ENCODE data around the gene NUFIP1. TPM values are rescaled to one million over a fixed set of nuclear protein-coding genes. Genes with fewer than 3 reads are reported as not detected.
"Not testable (repeated sequence)": the region's sequence is repeated elsewhere in the genome, so short reads cannot be mapped to it uniquely, and the experiment has no call there.

NUFIP1 gene
- total RNA-seq, 1 experiment from 2014 or later, result 12.2 TPM

DNA sequence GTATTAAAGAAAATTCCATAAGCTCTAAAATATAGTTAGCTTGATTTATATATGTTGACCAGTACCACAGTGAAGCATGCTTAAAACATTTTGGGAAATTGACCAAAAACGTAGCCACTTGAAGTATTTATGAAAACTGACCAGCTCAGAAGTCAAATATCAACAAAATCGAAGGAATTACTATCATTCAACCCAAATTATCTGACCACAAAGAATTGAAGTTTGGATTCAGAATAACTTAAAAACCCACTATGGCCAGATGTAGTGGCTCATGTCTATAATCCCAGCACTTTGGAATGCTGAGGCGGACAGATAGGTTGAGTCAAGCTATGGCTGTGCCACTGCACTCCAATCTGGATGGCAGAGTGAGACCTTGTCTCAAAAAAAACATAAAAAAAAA lies 32.0 kb upstream of the NUFIP1 start:
- ATAC-seq, result no peak
- Histone ChIP-seq H3K36me3 (ENCODE audit: control insufficient read depth in 1 of 2, insufficient read depth in 2 of 2, low read length in 2 of 2) (peaks cover 3 to 11% of the 10 kb centered on the region in 2 experiments; a peak in 3 of 4 replicates), H3K4me2 (ENCODE audit: low read length) (no peak overlapping the region), H3K9me2 (ENCODE audit: insufficient read depth) (no peaks in the 10 kb centered on the region), H2AFZ (ENCODE audit: low read depth, low read length, poor library complexity, severe bottlenecking) (no peak overlapping the region), H3K4me3 (replicated peaks in 1 of 2; ENCODE audit: low read depth in 1 of 2, low read length in 2 of 2) (no peak overlapping the region), H3K27me3 (ENCODE audit: insufficient read depth, low read length) (no peaks in the 10 kb centered on the region), H3K4me1 (ENCODE audit: control insufficient read depth in 1 of 2, insufficient read depth in 2 of 2, low read length in 2 of 2) (no peaks in the 10 kb centered on the region), H3K27ac (ENCODE audit: low read depth, low read length) (no peak overlapping the region), H4K20me1 (ENCODE audit: insufficient read depth) (no peaks in the 10 kb centered on the region), H3K79me2 (ENCODE audit: insufficient read depth, low read length) (no peaks in the 10 kb centered on the region), H3K9ac (ENCODE audit: low read length) (no peak overlapping the region), H3K9me3 (ENCODE audit: control insufficient read depth in 1 of 2, insufficient read depth in 1 of 2, low read depth in 1 of 2, low read length in 2 of 2) (no peaks in the 10 kb centered on the region)
- no peak for DNase-seq (ENCODE audit: low read depth, low spot score)
- ChIA-PET RAD21 (ENCODE audit: low non-redundant PET in 1 of 2, low total read pairs in 2 of 2, uncharacterized antibody in 2 of 2, unreplicated experiment in 2 of 2) (no interaction called here), CTCF (interaction anchor here (0.8 kb wide), 1 partner anchor 26 kb away, joined by 3 read pairs; no protein-coding TSS in a partner anchor), POLR2A (interaction anchor here (1.0 kb wide), 1 partner anchor 320 kb away, joined by 4 read pairs; the partner anchor contains the start of gene TPT1)
- intact Hi-C loops (cut with micrococcal nuclease), result no loop called here
- BruUV-seq (replicated peaks), result no TSS peak
- no peak for TF ChIP-seq SRF (IDR thresholded peaks at IDR 0.05; ENCODE audit: low read depth)
- TF ChIP-seq EZH2phosphoT487 (IDR thresholded peaks at IDR 0.05; ENCODE audit: borderline replicate concordance), result no peak
- TF ChIP-seq ZFX (IDR thresholded peaks at IDR 0.05), result no peak
- no peak for TF ChIP-seq POLR2A (IDR thresholded peaks at IDR 0.05; ENCODE audit: borderline replicate concordance, extremely low read depth, insufficient read depth, insufficient read length)
- TF ChIP-seq RAD21 (IDR thresholded peaks at IDR 0.05; ENCODE audit: low read depth), result no peak

DNA sequence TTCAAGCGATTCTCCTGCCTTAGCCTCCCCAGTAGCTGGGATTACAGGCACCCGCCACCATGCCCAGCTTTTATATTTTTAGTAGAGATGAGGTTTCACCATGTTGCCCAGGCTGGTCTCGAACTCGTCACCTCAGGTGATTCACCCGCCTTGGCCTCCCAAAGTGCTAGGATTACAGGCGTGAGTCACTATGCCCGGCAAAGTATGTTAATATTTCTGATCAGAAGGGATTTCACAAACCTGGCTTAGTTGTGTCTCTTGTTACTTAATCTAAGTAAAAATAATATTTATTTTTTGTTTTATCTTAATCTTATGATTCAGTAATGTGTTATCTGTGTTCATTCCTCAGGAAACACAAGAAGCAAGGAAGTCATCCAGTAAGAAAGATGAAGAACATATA lies 30.7 kb upstream of the NUFIP1 start:
- H4K20me1 ChIP-seq (ENCODE audit: insufficient read depth); POLR2A ChIA-PET; H3K4me3 ChIP-seq (replicated peaks in 1 of 2; ENCODE audit: low read depth in 1 of 2, low read length in 2 of 2); H3K9me2 ChIP-seq (ENCODE audit: insufficient read depth); H3K27ac ChIP-seq (ENCODE audit: low read depth, low read length); BruUV-seq (replicated peaks); H3K4me1 ChIP-seq (ENCODE audit: control insufficient read depth in 1 of 2, insufficient read depth in 2 of 2, low read length in 2 of 2); DNase-seq (ENCODE audit: low read depth, low spot score); intact Hi-C loops (cut with micrococcal nuclease); ATAC-seq; H3K4me2 ChIP-seq (ENCODE audit: low read length); H3K9me3 ChIP-seq (ENCODE audit: control insufficient read depth in 1 of 2, insufficient read depth in 1 of 2, low read depth in 1 of 2, low read length in 2 of 2); RAD21 ChIA-PET (ENCODE audit: low non-redundant PET in 1 of 2, low total read pairs in 2 of 2, uncharacterized antibody in 2 of 2, unreplicated experiment in 2 of 2); H3K79me2 ChIP-seq (ENCODE audit: insufficient read depth, low read length); CTCF ChIA-PET; H2AFZ ChIP-seq (ENCODE audit: low read depth, low read length, poor library complexity, severe bottlenecking); H3K9ac ChIP-seq (ENCODE audit: low read length); H3K27me3 ChIP-seq (ENCODE audit: insufficient read depth, low read length): not testable (repeated sequence)
- H3K36me3 ChIP-seq (ENCODE audit: control insufficient read depth in 1 of 2, insufficient read depth in 2 of 2, low read length in 2 of 2), result peaks cover 7 to 16% of the 10 kb centered on the region in 2 experiments; a peak in 3 of 4 replicates

Data from HCT116 (cell line).